Ovary (tissue), 9 donors: ENCODE results near the gene MAP2K5. TPM values are rescaled to one million over a fixed set of nuclear protein-coding genes. Genes with fewer than 3 reads are reported as not detected.

Source experiments
- DNase-seq, 5 donors: peaks; one replicate each; pipeline ENCODE4 v3.0.0-alpha.2; 2019 to 2020
- H3K27ac ChIP-seq, 2 donors: fragments of 200-600 bp; one replicate each; pipeline versions ENCODE4 v1.5.1 to v1.8.0; 2019 to 2022
- H3K27me3 ChIP-seq: fragments of 200-600 bp; one replicate; pipeline ENCODE4 v1.8.0; 2022
- H3K36me3 ChIP-seq: fragments of 200-600 bp; sonication (generic); one replicate; pipeline ENCODE4 v1.5.1; 2019
- H3K4me1 ChIP-seq: one replicate; pipeline ENCODE4 v1.8.1; 2013; ENCODE audit warnings: mild to moderate bottlenecking, moderate library complexity; ENCODE audit not compliant: insufficient read depth
- H3K4me3 ChIP-seq: fragments of 200-600 bp; sonication (generic); one replicate; pipeline ENCODE4 v1.5.1; 2017
- H3K9me3 ChIP-seq, 2 donors: fragments of 200-600 bp in 1 of 2; sonication (generic) in 1 of 2; one replicate each; pipeline versions ENCODE4 v1.5.1 to v1.8.1; 2013 to 2019; ENCODE audit warnings: mild to moderate bottlenecking in 1 of 2, moderate library complexity in 1 of 2
- EP300 ChIP-seq: sonication (generic); formaldehyde crosslinking; IDR thresholded peaks from one replicate; pipeline ENCODE4 v1.6.1; 2017; ENCODE audit warnings: antibody characterized with exemption
- POLR2A ChIP-seq: fragments of 450-650 bp; IDR thresholded peaks from one replicate; pipeline ENCODE4 v1.6.1; 2017; ENCODE audit warnings: antibody characterized with exemption, mild to moderate bottlenecking, moderate library complexity
- WGBS, 3 donors: extraction: QIAGEN DNeasy Blood & Tissue Kit in 1 of 3; methylation state at CpG; one replicate each; pipeline versions ENCODE4 v1.1.5 to v1.1.7; 2013 to 2017; 5-methylcytosine and 5-hydroxymethylcytosine counted together
- intact Hi-C, 4 donors: fragments of 100-400 bp; cut with DNase I; formaldehyde crosslinking; loops; one replicate each; pipeline versions ENCODE4 v1.11.0 to v1.15.1; 2022 to 2023
- polyA plus RNA-seq, 2 donors: library from polyadenylated mRNA; stranded (reverse); fragments of 200-250 nt in 1 of 2; fragments of 350-450 nt in 1 of 2; fragmentation: Illumina TruSeq in 1 of 2; extraction: RNeasy Lipid Tissue Mini Kit (QIAGEN cat#74804) in 1 of 2; gene quantifications; one replicate each; pipeline ENCODE4 v1.2.3, GENCODE V29; 2013 to 2014
- total RNA-seq, 7 donors: library from RNA; depleted of rRNA in 2 of 7; stranded (reverse); fragments of >200 nt in 2 of 7; fragmentation: NEBNext Ultra II Directional in 3 of 7; extraction: Animal tissue kit (Norgen Biotek cat#: 25700) in 3 of 7; gene quantifications; one replicate each; pipeline versions ENCODE4 v1.1.0 to v1.2.4, GENCODE V29; 2016 to 2023
- TF ChIP-seq, protein P1 (sequence below), 3 donors: fragments of 450-650 bp in 2 of 3; fragments of 200-600 bp in 1 of 3; IDR thresholded peaks; one replicate each; pipeline versions ENCODE4 v1.5.1 to v1.8.0; 2016 to 2022; ENCODE audit warnings: antibody characterized with exemption in 3 of 3, mild to moderate bottlenecking in 1 of 3
- donor health status: DM: no; HTN: no; CAD: no; lungs with moderate emphysema.
- donor health status: DM: no; HTN: no; CAD: no.
- donor health status: Bipolar disorder and iron deficiency.
- donor health status: DM: yes; HTN: yes; CAD: no.
- donor health status: DM: no; HTN: no; CAD: no.
- donor health status: DM: yes; HTN: yes; CAD: no.

Gene MAP2K5
- total and polyA plus RNA-seq, 9 donors = 4.0 to 39.8 (median 23.2) TPM

DNA sequence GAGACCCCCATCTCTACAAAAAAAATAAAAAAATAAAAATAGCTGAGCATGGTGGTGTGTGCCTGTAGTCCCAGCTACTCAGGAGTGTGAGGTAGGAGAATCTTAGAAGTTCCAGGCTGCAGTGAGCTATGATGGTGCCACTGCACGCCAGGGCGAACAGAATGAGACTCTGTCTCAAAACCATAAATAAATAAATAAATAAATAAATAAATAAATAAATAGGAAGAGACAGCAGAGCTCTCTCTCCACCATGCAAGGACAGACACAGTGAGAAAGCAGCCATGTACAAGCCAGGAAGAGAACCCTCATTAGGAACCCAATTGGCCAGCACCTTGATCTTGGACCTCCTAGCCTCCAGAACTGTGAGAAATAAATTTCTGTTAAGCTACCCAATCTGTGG, 26.9 kb upstream of the MAP2K5 start:
- H3K36me3 ChIP-seq = no peaks in the 10 kb centered on the region
- DNase-seq = no peak
- TF ChIP-seq POLR2A (no peak), EP300 (no peak)
- TF ChIP-seq, protein P1, sequence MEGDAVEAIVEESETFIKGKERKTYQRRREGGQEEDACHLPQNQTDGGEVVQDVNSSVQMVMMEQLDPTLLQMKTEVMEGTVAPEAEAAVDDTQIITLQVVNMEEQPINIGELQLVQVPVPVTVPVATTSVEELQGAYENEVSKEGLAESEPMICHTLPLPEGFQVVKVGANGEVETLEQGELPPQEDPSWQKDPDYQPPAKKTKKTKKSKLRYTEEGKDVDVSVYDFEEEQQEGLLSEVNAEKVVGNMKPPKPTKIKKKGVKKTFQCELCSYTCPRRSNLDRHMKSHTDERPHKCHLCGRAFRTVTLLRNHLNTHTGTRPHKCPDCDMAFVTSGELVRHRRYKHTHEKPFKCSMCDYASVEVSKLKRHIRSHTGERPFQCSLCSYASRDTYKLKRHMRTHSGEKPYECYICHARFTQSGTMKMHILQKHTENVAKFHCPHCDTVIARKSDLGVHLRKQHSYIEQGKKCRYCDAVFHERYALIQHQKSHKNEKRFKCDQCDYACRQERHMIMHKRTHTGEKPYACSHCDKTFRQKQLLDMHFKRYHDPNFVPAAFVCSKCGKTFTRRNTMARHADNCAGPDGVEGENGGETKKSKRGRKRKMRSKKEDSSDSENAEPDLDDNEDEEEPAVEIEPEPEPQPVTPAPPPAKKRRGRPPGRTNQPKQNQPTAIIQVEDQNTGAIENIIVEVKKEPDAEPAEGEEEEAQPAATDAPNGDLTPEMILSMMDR (IDR thresholded peaks at IDR 0.05) = no peak
- no peak overlapping the region for H3K27ac ChIP-seq
- H3K9me3 ChIP-seq = no peaks in the 10 kb centered on the region
- intact Hi-C loops = no loop called here
- no peak overlapping the region for H3K4me3 ChIP-seq
- 93 to 100% (median 93%) methylated on average over 2 of the region's 2 CpGs for WGBS, 3 donors
- H3K27me3 ChIP-seq = no peaks in the 10 kb centered on the region
- no peaks in the 10 kb centered on the region for H3K4me1 ChIP-seq

DNA sequence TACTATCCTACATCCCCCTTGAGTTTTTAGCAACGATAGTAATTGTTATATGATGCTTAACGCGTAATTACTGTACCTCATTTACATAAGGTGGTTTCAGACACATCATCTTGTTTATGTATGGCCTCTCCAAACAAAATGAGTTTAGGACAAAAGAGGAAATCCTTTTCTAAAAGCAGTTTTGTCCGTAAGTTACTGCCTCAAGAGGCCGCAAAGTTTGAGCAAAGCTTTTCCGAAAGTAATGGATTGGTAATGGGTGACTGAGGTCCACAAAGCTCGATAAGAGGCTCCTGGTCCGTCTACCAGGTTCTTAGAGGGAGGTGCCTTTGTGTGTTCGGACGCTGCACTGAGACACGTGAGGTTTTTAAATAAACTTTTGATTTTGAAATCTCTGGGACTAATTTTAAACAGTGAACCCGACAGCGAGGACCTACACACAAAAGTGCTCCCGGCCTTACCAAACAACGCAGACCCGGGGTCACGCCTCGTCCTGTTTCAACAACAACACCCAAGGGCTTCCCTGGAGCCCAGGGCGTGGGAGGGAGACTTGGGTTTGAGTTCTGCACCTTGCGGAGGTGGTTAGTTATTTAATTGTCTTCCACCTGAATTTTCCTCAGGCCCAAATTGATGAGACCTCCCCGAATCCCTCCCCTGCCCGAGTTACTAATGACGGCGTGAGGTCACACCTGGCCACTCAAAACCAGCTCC, 22.0 kb upstream of the MAP2K5 start:
- H3K4me3 ChIP-seq = peak overlapping the region; percentile 89
- peak overlapping the region; percentile 88 to 92 for H3K27ac ChIP-seq
- no peaks in the 10 kb centered on the region for H3K36me3 ChIP-seq
- peak in 1 of 5 donors; percentile 50 for DNase-seq
- H3K4me1 ChIP-seq = no peaks in the 10 kb centered on the region
- no peaks in the 10 kb centered on the region for H3K27me3 ChIP-seq
- whole genome bisulfite sequencing, 3 donors = 13 to 18% (median 13%) methylated on average over 24 of the region's 24 CpGs
- intact Hi-C loops = loop anchor here in 1 of 4 donors (5.0 kb wide), 1 partner anchor 317 kb away; no protein-coding TSS in a partner anchor
- no peak for TF ChIP-seq EP300
- TF ChIP-seq, protein P1 (IDR thresholded peaks at IDR 0.05) = peak in 1 of 3 donors; percentile 3
- no peaks in the 10 kb centered on the region for H3K9me3 ChIP-seq

DNA sequence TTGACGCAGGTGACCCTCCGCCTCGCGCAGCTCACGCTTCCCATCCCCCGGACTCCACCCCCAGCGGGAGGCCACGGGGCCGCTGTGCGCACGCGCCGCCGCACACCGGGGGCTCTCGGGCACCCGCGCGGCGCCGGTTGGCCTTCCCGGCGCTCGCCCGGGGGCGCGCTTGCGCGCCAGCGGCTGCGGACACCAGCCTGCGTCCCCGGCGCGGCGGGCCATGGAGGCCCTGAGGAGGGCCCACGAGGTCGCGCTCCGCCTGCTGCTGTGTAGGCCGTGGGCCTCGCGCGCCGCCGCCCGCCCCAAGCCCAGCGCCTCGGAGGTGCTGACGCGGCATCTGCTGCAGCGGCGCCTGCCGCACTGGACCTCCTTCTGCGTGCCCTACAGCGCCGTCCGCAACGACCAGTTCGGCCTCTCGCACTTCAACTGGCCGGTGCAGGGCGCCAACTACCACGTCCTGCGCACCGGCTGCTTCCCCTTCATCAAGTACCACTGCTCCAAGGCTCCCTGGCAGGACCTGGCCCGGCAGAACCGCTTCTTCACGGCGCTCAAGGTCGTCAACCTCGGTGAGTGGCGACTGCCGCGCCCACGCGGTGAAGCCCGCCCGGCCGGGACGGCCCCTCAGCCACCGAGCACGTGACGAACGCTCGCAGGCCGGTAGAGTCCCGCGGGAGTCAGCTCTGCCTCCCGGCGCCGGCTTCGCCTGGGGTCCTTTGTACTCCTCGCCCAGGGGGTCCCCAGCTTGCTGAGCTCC, 21.3 kb upstream of the MAP2K5 start, which contains the start of gene C15orf61:
Gene C15orf61 (plus strand): TSS at position 103 of the 754 bp plus-strand sequence. CDS start 118 bp downstream, at position 221.
- TF ChIP-seq POLR2A (peak; percentile 71), EP300 (no peak)
- TF ChIP-seq, protein P1 (IDR thresholded peaks at IDR 0.05) = peak in 1 of 3 donors; percentile 3
- Histone ChIP-seq H3K27ac (peak within 1 kb of the TSS; percentile 88 to 92), H3K27me3 (no peaks in the 10 kb centered on the region), H3K4me3 (peak within 1 kb of the TSS; percentile 89), H3K9me3 (no peaks in the 10 kb centered on the region), H3K4me1 (no peaks in the 10 kb centered on the region), H3K36me3 (no peaks in the 10 kb centered on the region)
- intact Hi-C loops = loop anchor here in 1 of 4 donors (5.0 kb wide), 1 partner anchor 316 kb away; no protein-coding TSS in a partner anchor
- DNase-seq = peak; percentile 84 to 91 (median 90)
- 0% methylated on average over 73 to 94 of the region's 94 CpGs for WGBS, 3 donors

DNA sequence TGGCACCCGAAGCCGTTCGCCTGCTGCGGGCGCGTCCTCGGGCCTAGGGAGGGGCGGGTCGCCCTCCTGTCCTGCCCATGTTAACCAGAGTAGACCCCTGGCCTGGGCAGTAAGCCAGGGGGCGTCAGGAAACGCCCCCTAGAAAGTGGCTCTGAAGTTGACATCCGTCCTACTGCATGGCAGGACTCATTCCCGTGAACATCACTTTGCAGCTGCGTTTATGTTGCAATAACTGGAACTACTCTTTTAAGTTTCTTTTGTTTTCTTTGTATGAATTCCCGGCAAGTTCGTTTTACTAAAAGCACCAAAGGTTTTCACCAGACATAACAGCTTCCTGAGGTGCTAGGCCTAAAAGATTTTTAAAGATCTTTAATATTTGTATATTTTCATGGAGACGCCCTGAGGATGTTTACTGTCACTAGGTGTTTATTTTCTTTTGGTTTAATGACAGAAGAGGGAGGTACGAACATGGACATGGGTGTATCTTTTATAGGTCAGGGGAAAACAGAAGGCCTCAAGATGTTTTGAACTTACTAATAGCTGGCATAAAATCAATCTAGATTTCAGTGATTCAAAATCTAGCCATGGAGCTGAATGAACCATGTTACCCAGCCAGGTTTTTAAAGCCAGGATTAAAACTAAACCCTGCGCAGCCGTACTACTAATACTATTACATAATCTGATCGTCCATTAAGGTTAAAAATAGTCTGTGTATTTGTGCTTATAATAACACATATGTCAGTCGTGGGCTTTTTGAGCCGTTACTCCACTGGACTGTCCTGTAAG, 20.5 kb upstream of the MAP2K5 start:
- no peaks in the 10 kb centered on the region for H3K9me3 ChIP-seq
- no peak for DNase-seq
- 0 to 1% (median 1%) methylated on average over 23 of the region's 23 CpGs for WGBS, 3 donors
- intact Hi-C loops = loop anchor here in 1 of 4 donors (5.0 kb wide), 1 partner anchor 315 kb away; no protein-coding TSS in a partner anchor
- H3K4me3 ChIP-seq = peak overlapping the region; percentile 89
- H3K4me1 ChIP-seq = no peaks in the 10 kb centered on the region
- TF ChIP-seq, protein P1 (IDR thresholded peaks at IDR 0.05) = no peak
- no peak for TF ChIP-seq EP300
- no peak for TF ChIP-seq POLR2A
- H3K27me3 ChIP-seq = no peaks in the 10 kb centered on the region
- peak overlapping the region; percentile 88 to 92 for H3K27ac ChIP-seq
- H3K36me3 ChIP-seq = no peaks in the 10 kb centered on the region
